ENCODE results near the gene NUBP1. TPM values are rescaled to one million over a fixed set of nuclear protein-coding genes. Genes with fewer than 3 reads are reported as not detected.
"Not testable (repeated sequence)": the region's sequence is repeated elsewhere in the genome, so short reads cannot be mapped to it uniquely, and the experiment has no call there.

The NUBP1 gene
- total and polyA plus RNA-seq, 9 donors: 27.0 to 34.0 (median 30.2) TPM

GRCh38 chr16:10731790-10732189 lies 11.9 kb upstream of the NUBP1 start:
- DNase-seq: no peak
- Histone ChIP-seq H3K36me3 (ENCODE audit: control insufficient read depth, insufficient read depth, low read length) (no peaks in the 10 kb centered on the region), H3K4me3 (ENCODE audit: low read length) (no peak overlapping the region), H3K27me3 (ENCODE audit: control insufficient read depth, insufficient read depth, low read length) (no peaks in the 10 kb centered on the region), H3K9me3 (replicated peaks; ENCODE audit: control insufficient read depth, low read depth, low read length) (no peaks in the 10 kb centered on the region), H3K27ac (ENCODE audit: low read length) (no peak overlapping the region), H3K4me1 (ENCODE audit: control insufficient read depth, insufficient read depth, low read length) (peaks cover 18% of the 10 kb centered on the region)
- 78% methylated on average over 6 of the region's 7 CpGs for WGBS (ENCODE audit: insufficient coverage)

GRCh38 chr16:10737068-10737625 lies 6.5 kb upstream of the NUBP1 start:
- Histone ChIP-seq H3K9me3 (replicated peaks; ENCODE audit: control insufficient read depth, low read depth, low read length) (no peaks in the 10 kb centered on the region), H3K36me3 (ENCODE audit: control insufficient read depth, insufficient read depth, low read length) (no peaks in the 10 kb centered on the region), H3K27me3 (ENCODE audit: control insufficient read depth, insufficient read depth, low read length) (no peaks in the 10 kb centered on the region), H3K27ac (ENCODE audit: low read length) (peak overlapping the region; percentile 47), H3K4me3 (ENCODE audit: low read length) (no peak overlapping the region), H3K4me1 (ENCODE audit: control insufficient read depth, insufficient read depth, low read length) (peaks cover 4% of the 10 kb centered on the region)
- WGBS (ENCODE audit: insufficient coverage): no CpG with 5 or more reads among the region's 12 CpGs
- DNase-seq: peak; percentile 85

- peak; percentile 81 for DNase-seq
- Histone ChIP-seq H3K4me1 (ENCODE audit: control insufficient read depth, insufficient read depth, low read length) (peaks cover 7% of the 10 kb centered on the region), H3K4me3 (ENCODE audit: low read length) (no peak overlapping the region), H3K27me3 (ENCODE audit: control insufficient read depth, insufficient read depth, low read length) (no peaks in the 10 kb centered on the region), H3K27ac (ENCODE audit: low read length) (peak overlapping the region; percentile 81), H3K36me3 (ENCODE audit: control insufficient read depth, insufficient read depth, low read length) (no peaks in the 10 kb centered on the region), H3K9me3 (replicated peaks; ENCODE audit: control insufficient read depth, low read depth, low read length) (no peaks in the 10 kb centered on the region)
- WGBS (ENCODE audit: insufficient coverage): 52% methylated on average over 8 of the region's 12 CpGs
These were observed 5.2 kb upstream of the NUBP1 start for GRCh38 chr16:10738231-10739077.

- WGBS (ENCODE audit: insufficient coverage): 84% methylated on average over 6 of the region's 10 CpGs
- Histone ChIP-seq H3K9me3 (replicated peaks; ENCODE audit: control insufficient read depth, low read depth, low read length) (no peaks in the 10 kb centered on the region), H3K27ac (ENCODE audit: low read length) (no peak overlapping the region), H3K36me3 (ENCODE audit: control insufficient read depth, insufficient read depth, low read length) (no peaks in the 10 kb centered on the region), H3K27me3 (ENCODE audit: control insufficient read depth, insufficient read depth, low read length) (no peaks in the 10 kb centered on the region), H3K4me1 (ENCODE audit: control insufficient read depth, insufficient read depth, low read length) (peaks cover 17% of the 10 kb centered on the region), H3K4me3 (ENCODE audit: low read length) (no peak overlapping the region)
- no peak for DNase-seq
These were observed 3.4 kb upstream of the NUBP1 start for GRCh38 chr16:10740000-10740844.

- Histone ChIP-seq H3K4me1 (ENCODE audit: control insufficient read depth, insufficient read depth, low read length) (peaks cover 23% of the 10 kb centered on the region), H3K36me3 (ENCODE audit: control insufficient read depth, insufficient read depth, low read length) (no peaks in the 10 kb centered on the region), H3K27ac (ENCODE audit: low read length) (no peak overlapping the region), H3K9me3 (replicated peaks; ENCODE audit: control insufficient read depth, low read depth, low read length) (no peaks in the 10 kb centered on the region), H3K27me3 (ENCODE audit: control insufficient read depth, insufficient read depth, low read length) (no peaks in the 10 kb centered on the region), H3K4me3 (ENCODE audit: low read length) (no peak overlapping the region)
- no peak for DNase-seq
- 60% methylated on average over 2 of the region's 2 CpGs for WGBS (ENCODE audit: insufficient coverage)
These were observed 2.8 kb upstream of the NUBP1 start for GRCh38 chr16:10740845-10741208.

GRCh38 chr16:10741249-10741648 lies 2.4 kb upstream of the NUBP1 start:
- not testable (repeated sequence) for H3K9me3 ChIP-seq (replicated peaks; ENCODE audit: control insufficient read depth, low read depth, low read length); H3K4me3 ChIP-seq (ENCODE audit: low read length); H3K36me3 ChIP-seq (ENCODE audit: control insufficient read depth, insufficient read depth, low read length); DNase-seq; H3K27ac ChIP-seq (ENCODE audit: low read length); H3K27me3 ChIP-seq (ENCODE audit: control insufficient read depth, insufficient read depth, low read length)
- 97% methylated on average over 7 of the region's 10 CpGs for WGBS (ENCODE audit: insufficient coverage)
- peaks cover 27% of the 10 kb centered on the region for H3K4me1 ChIP-seq (ENCODE audit: control insufficient read depth, insufficient read depth, low read length)

- Histone ChIP-seq H3K9me3 (replicated peaks; ENCODE audit: control insufficient read depth, low read depth, low read length) (no peaks in the 10 kb centered on the region), H3K27ac (ENCODE audit: low read length) (no peak overlapping the region), H3K4me1 (ENCODE audit: control insufficient read depth, insufficient read depth, low read length) (peaks cover 28% of the 10 kb centered on the region), H3K4me3 (ENCODE audit: low read length) (no peak overlapping the region), H3K27me3 (ENCODE audit: control insufficient read depth, insufficient read depth, low read length) (no peaks in the 10 kb centered on the region), H3K36me3 (ENCODE audit: control insufficient read depth, insufficient read depth, low read length) (peaks cover 7% of the 10 kb centered on the region)
- 63% methylated on average over 2 of the region's 4 CpGs for WGBS (ENCODE audit: insufficient coverage)
- peak; percentile 45 for DNase-seq
These were observed 1.8 kb upstream of the NUBP1 start for GRCh38 chr16:10741844-10742243.

GRCh38 chr16:10743227-10743609 lies 424 bp upstream of the NUBP1 start:
- H3K27ac ChIP-seq (ENCODE audit: low read length): peak overlapping the region; percentile 99
- peaks cover 19% of the 10 kb centered on the region for H3K36me3 ChIP-seq (ENCODE audit: control insufficient read depth, insufficient read depth, low read length)
- no peaks in the 10 kb centered on the region for H3K27me3 ChIP-seq (ENCODE audit: control insufficient read depth, insufficient read depth, low read length)
- H3K4me3 ChIP-seq (ENCODE audit: low read length): peak overlapping the region; percentile 69
- 0% methylated on average over 1 of the region's 5 CpGs for WGBS (ENCODE audit: insufficient coverage)
- no peaks in the 10 kb centered on the region for H3K9me3 ChIP-seq (replicated peaks; ENCODE audit: control insufficient read depth, low read depth, low read length)
- DNase-seq: no peak
- H3K4me1 ChIP-seq (ENCODE audit: control insufficient read depth, insufficient read depth, low read length): peaks cover 27% of the 10 kb centered on the region

- Histone ChIP-seq H3K4me1 (ENCODE audit: control insufficient read depth, insufficient read depth, low read length) (peaks cover 25% of the 10 kb centered on the region), H3K27me3 (ENCODE audit: control insufficient read depth, insufficient read depth, low read length) (no peaks in the 10 kb centered on the region), H3K4me3 (ENCODE audit: low read length) (peak overlapping the region; percentile 69), H3K27ac (ENCODE audit: low read length) (peak overlapping the region; percentile 93), H3K9me3 (replicated peaks; ENCODE audit: control insufficient read depth, low read depth, low read length) (no peaks in the 10 kb centered on the region), H3K36me3 (ENCODE audit: control insufficient read depth, insufficient read depth, low read length) (peaks cover 27% of the 10 kb centered on the region)
- WGBS (ENCODE audit: insufficient coverage): 51% methylated on average over 11 of the region's 17 CpGs
- no peak for DNase-seq
These were observed 858 bp downstream of the NUBP1 start for GRCh38 chr16:10744370-10745030.

Data from muscle of leg (tissue), 11 donors.